ENCODE measurements around the gene NCOA1. TPM values are rescaled to one million over a fixed set of nuclear protein-coding genes. Genes with fewer than 3 reads are reported as not detected.

Gene NCOA1
- total RNA-seq, 2 experiments from 2014 or later, result 6.1 to 12.1 TPM

- no peak overlapping the region for H3K4me2 ChIP-seq (ENCODE audit: low read length)
- no peak overlapping the region for H2AFZ ChIP-seq (ENCODE audit: low read length)
- no TSS peak for BruUV-seq (replicated peaks)
- intact Hi-C loops (cut with micrococcal nuclease; ENCODE audit: unreplicated experiment), result no loop called here
- no peaks in the 10 kb centered on the region for H3K4me1 ChIP-seq (ENCODE audit: insufficient read depth, low read length, poor library complexity, severe bottlenecking)
- DNase-seq (ENCODE audit: low spot score), result no peak
- ChIA-PET POLR2A (interaction anchor here (0.5 to 0.8 kb wide), 2 partner anchors 17 to 71 kb away, joined by 3 read pairs; no protein-coding TSS in a partner anchor), CTCF (ENCODE audit: unreplicated experiment) (no interaction called here)
- H3K79me2 ChIP-seq (ENCODE audit: insufficient read depth, low read depth, low read length), result no peaks in the 10 kb centered on the region
- H3K9me2 ChIP-seq (ENCODE audit: insufficient read depth, low read length), result no peaks in the 10 kb centered on the region
- no peaks in the 10 kb centered on the region for H3K36me3 ChIP-seq (ENCODE audit: insufficient read depth, low read length)
- no peaks in the 10 kb centered on the region for H4K20me1 ChIP-seq (ENCODE audit: insufficient read depth, low read length)
- H3K9me3 ChIP-seq (ENCODE audit: low read length), result no peaks in the 10 kb centered on the region
- no peak overlapping the region for H3K27ac ChIP-seq (ENCODE audit: low read depth, low read length, poor library complexity, severe bottlenecking)
- TF ChIP-seq EZH2phosphoT487 (IDR thresholded peaks at IDR 0.05; ENCODE audit: borderline replicate concordance, low read depth, low read length) (no peak), CTCF (conservative IDR thresholded peaks at IDR 0.05; ENCODE audit: low read length) (no peak)
- H3K4me3 ChIP-seq (ENCODE audit: low read depth, low read length, poor library complexity, severe bottlenecking), result no peak overlapping the region
Measured at GRCh38 chr2:24721470-24721869, 230.4 kb downstream of the NCOA1 start.

- no peaks in the 10 kb centered on the region for H3K4me1 ChIP-seq (ENCODE audit: insufficient read depth, low read length, poor library complexity, severe bottlenecking)
- POLR2A ChIA-PET, result no interaction called here
- H3K79me2 ChIP-seq (ENCODE audit: insufficient read depth, low read depth, low read length), result no peaks in the 10 kb centered on the region
- CTCF ChIA-PET (ENCODE audit: unreplicated experiment), result no interaction called here
- no peak overlapping the region for H3K27ac ChIP-seq (ENCODE audit: low read depth, low read length, poor library complexity, severe bottlenecking)
- no peaks in the 10 kb centered on the region for H4K20me1 ChIP-seq (ENCODE audit: insufficient read depth, low read length)
- no peak overlapping the region for H3K4me3 ChIP-seq (ENCODE audit: low read depth, low read length, poor library complexity, severe bottlenecking)
- no peak for DNase-seq (ENCODE audit: low spot score)
- no peaks in the 10 kb centered on the region for H3K9me2 ChIP-seq (ENCODE audit: insufficient read depth, low read length)
- BruUV-seq (replicated peaks), result no TSS peak
- no peak overlapping the region for H3K4me2 ChIP-seq (ENCODE audit: low read length)
- no peak overlapping the region for H2AFZ ChIP-seq (ENCODE audit: low read length)
- no peak for TF ChIP-seq CTCF (conservative IDR thresholded peaks at IDR 0.05; ENCODE audit: low read length)
- TF ChIP-seq EZH2phosphoT487 (IDR thresholded peaks at IDR 0.05; ENCODE audit: borderline replicate concordance, low read depth, low read length), result no peak
- no peaks in the 10 kb centered on the region for H3K9me3 ChIP-seq (ENCODE audit: low read length)
- H3K36me3 ChIP-seq (ENCODE audit: insufficient read depth, low read length), result no peaks in the 10 kb centered on the region
- intact Hi-C loops (cut with micrococcal nuclease; ENCODE audit: unreplicated experiment), result no loop called here
Measured at GRCh38 chr2:24722141-24722790, 231.2 kb downstream of the NCOA1 start.

- no peaks in the 10 kb centered on the region for H3K4me1 ChIP-seq (ENCODE audit: insufficient read depth, low read length, poor library complexity, severe bottlenecking)
- H3K36me3 ChIP-seq (ENCODE audit: insufficient read depth, low read length), result no peaks in the 10 kb centered on the region
- intact Hi-C loops (cut with micrococcal nuclease; ENCODE audit: unreplicated experiment), result no loop called here
- DNase-seq (ENCODE audit: low spot score), result no peak
- no peaks in the 10 kb centered on the region for H3K79me2 ChIP-seq (ENCODE audit: insufficient read depth, low read depth, low read length)
- TF ChIP-seq EZH2phosphoT487 (IDR thresholded peaks at IDR 0.05; ENCODE audit: borderline replicate concordance, low read depth, low read length) (no peak), CTCF (conservative IDR thresholded peaks at IDR 0.05; ENCODE audit: low read length) (no peak)
- ChIA-PET CTCF (ENCODE audit: unreplicated experiment) (interaction anchor here (0.9 kb wide), 1 partner anchor 15 kb away, joined by 3 read pairs; no protein-coding TSS in a partner anchor), POLR2A (no interaction called here)
- no TSS peak for BruUV-seq (replicated peaks)
- no peak overlapping the region for H3K27ac ChIP-seq (ENCODE audit: low read depth, low read length, poor library complexity, severe bottlenecking)
- H3K9me2 ChIP-seq (ENCODE audit: insufficient read depth, low read length), result no peaks in the 10 kb centered on the region
- H3K4me3 ChIP-seq (ENCODE audit: low read depth, low read length, poor library complexity, severe bottlenecking), result no peak overlapping the region
- H3K9me3 ChIP-seq (ENCODE audit: low read length), result no peaks in the 10 kb centered on the region
- no peaks in the 10 kb centered on the region for H4K20me1 ChIP-seq (ENCODE audit: insufficient read depth, low read length)
- H2AFZ ChIP-seq (ENCODE audit: low read length), result no peak overlapping the region
- H3K4me2 ChIP-seq (ENCODE audit: low read length), result no peak overlapping the region
Measured at GRCh38 chr2:24723191-24723590, 232.1 kb downstream of the NCOA1 start.

Measured in OCI-LY7 (cell line).